Stimulated activated effector memory CD8-positive, alpha-beta T cell treated with anti-CD3 and anti-CD28 coated beads, Interleukin-12 subunit alpha, Interleukin-12 subunit beta, amount 100 ng/mL, for 72 hours (primary cell): ENCODE data around the gene HSD17B12.

Experiments
- ATAC-seq: fragments of 150-1000 bp; cut with Tn5 transposase; 2 replicates; pipeline ENCODE4 v1.10.0; 2021
- DNase-seq, 2 donors: peaks; one replicate each; pipeline ENCODE4 v3.0.0; 2021 to 2022; ENCODE audit warnings: low spot score in 2 of 2
- H3K27ac Mint-ChIP-seq: one replicate; pipeline ENCODE4 v1.8.0; 2022; ENCODE audit warnings: mild to moderate bottlenecking, mixed read lengths
- H3K36me3 Mint-ChIP-seq: one replicate; pipeline ENCODE4 v1.8.0; 2022; ENCODE audit warnings: mild to moderate bottlenecking, mixed read lengths
- H3K4me1 Mint-ChIP-seq: one replicate; pipeline ENCODE4 v1.8.0; 2022; ENCODE audit warnings: mixed read lengths
- H3K4me3 Mint-ChIP-seq: one replicate; pipeline ENCODE4 v1.8.0; 2022; ENCODE audit warnings: mild to moderate bottlenecking, mixed read lengths
- H3K9me3 Mint-ChIP-seq: one replicate; pipeline ENCODE4 v1.8.0; 2022; ENCODE audit warnings: mixed read lengths

Gene HSD17B12

DNA sequence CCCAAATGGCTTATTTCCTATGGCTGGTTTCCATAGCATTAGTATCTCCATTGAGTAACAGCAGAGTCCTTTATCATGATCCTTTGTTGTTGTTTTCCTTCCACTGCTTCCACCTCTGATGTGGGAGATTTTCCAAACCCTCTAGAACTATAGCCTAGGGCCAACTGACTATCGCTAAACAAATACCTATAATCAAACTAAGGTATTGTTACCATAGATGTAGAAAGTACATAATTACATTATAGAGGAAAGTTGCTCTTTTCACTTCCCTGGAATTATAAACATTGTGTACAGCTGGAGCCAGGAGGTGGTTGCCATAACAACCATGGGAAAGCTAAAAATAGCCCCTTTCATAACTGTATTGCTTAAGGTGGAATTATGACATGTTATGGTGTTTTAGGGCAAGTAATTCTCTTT is 153.1 kb downstream of the HSD17B12 start:
- peaks cover under 1% of the 10 kb centered on the region for H3K36me3 Mint-ChIP-seq
- no peak overlapping the region for H3K4me3 Mint-ChIP-seq
- DNase-seq (no peak), ATAC-seq (no peak)
- H3K27ac Mint-ChIP-seq: no peak overlapping the region
- peaks cover 7% of the 10 kb centered on the region for H3K4me1 Mint-ChIP-seq
- no peaks in the 10 kb centered on the region for H3K9me3 Mint-ChIP-seq

- Mint-ChIP-seq H3K4me3 (no peak overlapping the region), H3K36me3 (peaks cover 6% of the 10 kb centered on the region), H3K27ac (no peak overlapping the region), H3K4me1 (peaks cover 7% of the 10 kb centered on the region), H3K9me3 (no peaks in the 10 kb centered on the region)
- DNase-seq: no peak
- no peak for ATAC-seq
Measured at GRCh38 chr11:43834286-43834685, 153.7 kb downstream of the HSD17B12 start.

- DNase-seq: no peak
- peaks cover 13% of the 10 kb centered on the region for H3K36me3 Mint-ChIP-seq
- H3K9me3 Mint-ChIP-seq: no peaks in the 10 kb centered on the region
- H3K27ac Mint-ChIP-seq: no peak overlapping the region
- ATAC-seq: no peak
- H3K4me3 Mint-ChIP-seq: no peak overlapping the region
- H3K4me1 Mint-ChIP-seq: peaks cover 7% of the 10 kb centered on the region
Measured at GRCh38 chr11:43835104-43835503, 154.6 kb downstream of the HSD17B12 start.

DNA sequence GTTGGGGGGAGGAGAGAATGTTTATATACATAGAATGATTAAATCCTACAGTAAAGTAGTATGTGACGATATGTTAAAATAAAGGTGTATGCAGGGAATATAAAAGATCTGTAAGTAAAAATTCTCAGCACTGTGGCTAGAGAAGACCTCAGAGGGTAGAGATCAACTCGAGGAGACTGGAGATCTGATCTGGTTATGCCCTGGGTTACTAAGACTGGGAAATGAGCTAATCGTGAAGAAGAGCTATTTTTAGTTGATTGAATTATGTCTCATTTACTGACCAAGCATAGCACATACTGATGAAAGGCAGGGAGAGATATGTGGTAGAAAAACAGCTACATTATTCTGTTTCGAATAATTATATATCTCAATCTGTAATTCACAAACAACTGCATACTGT is 157.3 kb downstream of the HSD17B12 start:
- H3K4me1 Mint-ChIP-seq: no peaks in the 10 kb centered on the region
- H3K36me3 Mint-ChIP-seq: peaks cover 25% of the 10 kb centered on the region
- no peak overlapping the region for H3K27ac Mint-ChIP-seq
- H3K4me3 Mint-ChIP-seq: no peak overlapping the region
- H3K9me3 Mint-ChIP-seq: no peaks in the 10 kb centered on the region
- ATAC-seq: peak; percentile 67
- no peak for DNase-seq

DNA sequence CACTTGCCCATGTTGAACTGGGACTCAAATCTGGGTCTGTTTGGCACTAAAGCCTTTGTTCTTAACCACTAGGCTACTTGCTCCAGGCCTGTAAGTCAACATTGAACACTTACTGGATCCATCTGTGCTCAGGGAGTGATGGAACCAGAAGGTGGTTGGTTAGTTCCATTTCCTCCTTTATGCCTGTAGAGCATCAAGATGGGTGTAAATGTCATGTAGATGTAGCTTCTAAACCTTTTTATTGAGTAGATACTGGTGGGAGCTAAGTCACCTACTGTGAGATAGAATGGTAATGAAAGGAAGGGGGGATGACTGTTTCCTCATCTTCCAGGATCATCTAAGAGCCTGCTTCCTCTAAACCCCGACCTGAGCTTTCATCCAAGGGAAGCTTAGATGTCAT is 161.5 kb downstream of the HSD17B12 start:
- DNase-seq: no peak
- H3K27ac Mint-ChIP-seq: no peak overlapping the region
- no peaks in the 10 kb centered on the region for H3K9me3 Mint-ChIP-seq
- H3K4me1 Mint-ChIP-seq: no peaks in the 10 kb centered on the region
- no peak for ATAC-seq
- peaks cover 25% of the 10 kb centered on the region for H3K36me3 Mint-ChIP-seq
- H3K4me3 Mint-ChIP-seq: no peak overlapping the region

DNA sequence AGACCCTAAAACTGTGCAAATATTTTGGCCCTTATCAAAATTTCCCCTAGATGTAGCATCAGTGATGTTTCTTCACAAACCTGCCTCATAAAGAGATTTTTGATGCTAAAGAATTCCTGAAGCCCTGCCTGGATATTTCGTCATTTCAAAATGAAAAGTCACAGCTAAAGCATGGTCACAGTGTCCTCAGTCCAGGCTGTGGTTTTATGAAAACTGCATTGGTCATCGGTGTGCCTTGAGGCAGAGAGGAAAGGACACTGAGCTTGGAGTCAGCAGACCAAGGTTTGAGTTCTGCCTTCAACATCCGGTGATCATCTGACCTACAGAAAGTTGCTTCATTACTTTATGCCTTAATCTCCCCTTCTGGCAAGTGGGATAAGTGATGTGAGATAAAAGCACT is 165.3 kb downstream of the HSD17B12 start:
- Mint-ChIP-seq H3K36me3 (peaks cover 5% of the 10 kb centered on the region), H3K4me1 (no peaks in the 10 kb centered on the region), H3K9me3 (no peaks in the 10 kb centered on the region), H3K4me3 (no peak overlapping the region), H3K27ac (no peak overlapping the region)
- DNase-seq (no peak), ATAC-seq (no peak)

DNA sequence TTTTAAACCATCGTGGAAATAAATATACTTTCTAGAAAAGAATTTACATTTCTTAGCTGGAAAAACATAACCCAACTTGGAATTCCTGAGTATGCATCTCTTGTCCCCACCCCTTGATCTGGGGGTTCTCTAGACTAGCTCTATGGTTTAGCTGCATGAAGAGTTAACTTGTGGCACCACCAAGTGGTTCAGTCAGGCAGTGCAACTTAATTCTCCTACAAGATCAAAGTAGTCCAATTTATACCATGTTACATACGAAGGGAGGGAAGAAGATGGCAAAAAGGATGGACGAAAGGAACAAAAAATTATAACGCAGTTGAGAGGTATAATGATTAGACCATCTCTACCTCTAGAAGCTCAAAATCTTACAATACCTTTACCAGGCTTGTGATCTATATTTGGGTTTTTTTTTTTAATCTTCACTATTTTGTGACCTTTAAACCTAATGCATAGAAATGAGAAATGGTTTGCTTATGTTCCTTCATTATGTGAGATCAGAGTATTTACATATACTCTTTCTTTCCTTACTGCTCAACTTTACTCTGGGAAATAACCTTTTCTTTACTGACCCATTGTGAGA is 171.6 kb downstream of the HSD17B12 start:
- Mint-ChIP-seq H3K4me1 (no peaks in the 10 kb centered on the region), H3K27ac (no peak overlapping the region), H3K9me3 (no peaks in the 10 kb centered on the region), H3K36me3 (peaks cover 13% of the 10 kb centered on the region), H3K4me3 (no peak overlapping the region)
- DNase-seq (peak; percentile 17 to 72), ATAC-seq (peak; percentile 67)

- Mint-ChIP-seq H3K27ac (no peak overlapping the region), H3K4me1 (no peaks in the 10 kb centered on the region), H3K4me3 (no peak overlapping the region), H3K9me3 (no peaks in the 10 kb centered on the region), H3K36me3 (peaks cover 13% of the 10 kb centered on the region)
- ATAC-seq (no peak), DNase-seq (no peak)
Measured at GRCh38 chr11:43853781-43854180, 173.2 kb downstream of the HSD17B12 start.

DNA sequence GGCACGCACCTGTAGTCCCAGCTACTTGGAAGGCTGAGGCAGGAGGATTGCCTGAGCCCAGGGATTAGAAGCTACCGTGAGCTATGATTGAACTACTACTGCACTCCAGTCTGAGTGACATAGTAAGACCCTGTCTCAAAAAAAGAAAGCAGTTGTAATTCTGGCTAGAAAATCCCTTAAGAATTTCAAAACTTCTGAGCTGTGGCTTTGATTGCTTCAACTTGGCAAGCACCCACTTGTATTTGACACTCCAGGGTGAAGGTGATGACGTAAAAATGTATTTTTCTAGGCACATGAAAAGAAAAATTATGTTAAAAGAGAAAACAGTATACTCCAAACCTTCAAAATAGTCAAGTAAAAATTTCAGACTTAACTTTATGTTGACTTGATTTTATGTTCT is 176.5 kb downstream of the HSD17B12 start:
- peaks cover 7% of the 10 kb centered on the region for H3K9me3 Mint-ChIP-seq

DNA sequence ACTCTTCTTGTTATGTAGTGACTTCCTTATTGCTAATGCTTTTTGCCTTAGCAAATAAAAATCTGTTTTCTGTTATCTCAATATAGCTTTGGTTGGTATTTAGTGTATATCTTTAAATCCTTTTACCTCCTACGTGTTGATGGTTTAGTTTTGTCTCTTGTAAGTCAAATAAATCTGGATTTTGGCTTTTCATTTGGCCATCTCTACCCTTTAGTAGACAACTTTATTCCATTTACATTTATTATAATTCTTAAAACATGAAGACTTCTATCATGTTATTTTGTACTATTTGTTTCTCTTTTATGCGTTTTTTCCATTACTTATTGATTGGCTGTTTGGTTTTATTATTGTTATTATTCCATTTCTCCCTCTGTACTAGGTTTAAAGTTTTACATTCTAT is 180.6 kb downstream of the HSD17B12 start:
- DNase-seq (no peak), ATAC-seq (no peak)
- no peaks in the 10 kb centered on the region for H3K4me1 Mint-ChIP-seq
- H3K4me3 Mint-ChIP-seq: no peak overlapping the region
- peaks cover 7% of the 10 kb centered on the region for H3K9me3 Mint-ChIP-seq
- H3K36me3 Mint-ChIP-seq: no peaks in the 10 kb centered on the region
- H3K27ac Mint-ChIP-seq: no peak overlapping the region

More for the DNA sequence above, 176.5 kb downstream of the HSD17B12 start:
- DNase-seq (no peak), ATAC-seq (no peak)
- Mint-ChIP-seq H3K4me1 (no peaks in the 10 kb centered on the region), H3K36me3 (peaks cover 13% of the 10 kb centered on the region), H3K4me3 (no peak overlapping the region), H3K27ac (no peak overlapping the region)

GRCh38 chr11:43866520-43866919 is 186.0 kb downstream of the HSD17B12 start:
- DNase-seq (no peak), ATAC-seq (no peak)
- Mint-ChIP-seq H3K27ac (no peak overlapping the region), H3K36me3 (no peaks in the 10 kb centered on the region), H3K4me3 (no peak overlapping the region), H3K9me3 (no peaks in the 10 kb centered on the region), H3K4me1 (peaks cover 13% of the 10 kb centered on the region)

- DNase-seq (no peak), ATAC-seq (no peak)
- Mint-ChIP-seq H3K36me3 (no peaks in the 10 kb centered on the region), H3K4me1 (peaks cover 13% of the 10 kb centered on the region), H3K27ac (no peak overlapping the region), H3K9me3 (no peaks in the 10 kb centered on the region), H3K4me3 (no peak overlapping the region)
Measured at GRCh38 chr11:43866969-43867368, 186.4 kb downstream of the HSD17B12 start.

DNA sequence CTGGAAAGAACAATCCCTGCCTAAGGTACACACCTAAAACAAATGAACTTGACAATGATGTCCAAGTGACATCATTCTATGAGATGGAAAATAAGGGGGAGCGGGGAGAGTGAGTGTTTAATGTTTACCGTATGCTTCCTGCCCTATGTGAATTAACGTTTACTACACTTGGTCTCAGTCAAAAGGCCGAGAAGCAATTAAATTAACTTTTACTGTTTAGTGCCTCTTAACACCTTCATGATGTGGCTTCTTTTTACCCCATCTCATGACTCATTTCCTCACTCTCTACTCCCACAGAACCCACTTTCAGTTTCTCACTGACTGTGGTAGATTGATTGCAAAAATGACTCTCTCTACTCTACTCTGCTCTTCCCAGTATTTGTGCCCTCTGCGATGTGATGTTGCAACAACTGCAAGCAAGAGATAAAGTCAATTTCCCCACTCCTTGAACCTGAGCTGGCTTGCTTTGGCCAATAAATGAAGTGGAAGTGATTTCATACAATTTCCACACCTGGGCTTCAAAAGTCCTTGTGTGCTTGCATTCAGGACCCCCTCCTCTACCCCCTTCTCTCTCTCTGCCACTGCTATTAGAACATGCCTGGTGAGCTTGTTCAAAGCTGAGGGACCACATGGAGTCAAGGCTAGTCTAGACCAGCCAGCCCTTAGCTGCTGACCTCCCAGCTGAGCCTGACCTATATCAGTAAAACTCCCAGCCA is 188.5 kb downstream of the HSD17B12 start:
- Mint-ChIP-seq H3K9me3 (no peaks in the 10 kb centered on the region), H3K27ac (no peak overlapping the region), H3K36me3 (no peaks in the 10 kb centered on the region), H3K4me1 (peaks cover 13% of the 10 kb centered on the region), H3K4me3 (no peak overlapping the region)
- DNase-seq (peak; percentile 39 to 81), ATAC-seq (peak; percentile 100)

- Mint-ChIP-seq H3K27ac (no peak overlapping the region), H3K9me3 (no peaks in the 10 kb centered on the region), H3K4me1 (peaks cover 13% of the 10 kb centered on the region), H3K36me3 (no peaks in the 10 kb centered on the region), H3K4me3 (no peak overlapping the region)
- DNase-seq: no peak
- ATAC-seq: no peak
Measured at GRCh38 chr11:43871051-43871450, 190.5 kb downstream of the HSD17B12 start.

DNA sequence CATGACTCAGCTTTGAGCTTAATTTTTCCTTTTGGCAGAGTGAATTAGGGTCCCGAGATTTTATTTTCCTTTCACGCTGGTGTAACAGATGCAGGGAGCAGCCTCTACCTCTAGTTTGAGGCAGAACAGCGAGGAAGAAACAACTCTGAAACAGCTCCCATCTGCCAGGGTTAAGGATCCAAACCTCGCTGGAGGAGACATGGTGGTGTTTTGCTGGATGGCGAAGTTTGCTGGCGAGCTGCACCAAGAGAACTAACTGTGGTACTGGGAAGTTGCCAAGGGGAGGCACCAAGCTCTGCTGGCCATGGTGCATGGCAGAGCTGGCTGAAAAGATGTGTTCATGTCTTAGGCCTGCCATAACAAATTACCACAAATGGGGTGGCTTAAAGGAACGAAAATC is 192.5 kb downstream of the HSD17B12 start:
- peaks cover 13% of the 10 kb centered on the region for H3K4me1 Mint-ChIP-seq
- DNase-seq (no peak), ATAC-seq (no peak)
- no peaks in the 10 kb centered on the region for H3K9me3 Mint-ChIP-seq
- H3K27ac Mint-ChIP-seq: no peak overlapping the region
- no peak overlapping the region for H3K4me3 Mint-ChIP-seq
- no peaks in the 10 kb centered on the region for H3K36me3 Mint-ChIP-seq

- ATAC-seq (no peak), DNase-seq (no peak)
- Mint-ChIP-seq H3K9me3 (no peaks in the 10 kb centered on the region), H3K27ac (no peak overlapping the region), H3K36me3 (no peaks in the 10 kb centered on the region), H3K4me3 (no peak overlapping the region), H3K4me1 (peaks cover 7% of the 10 kb centered on the region)
Measured at GRCh38 chr11:43874078-43874477, 193.5 kb downstream of the HSD17B12 start.
